Activated B cell treated with CpG ODN at 0.5 μM for 24 hours (primary cell): ENCODE results near the gene SEMA6A. TPM values are rescaled to one million over a fixed set of nuclear protein-coding genes. Genes with fewer than 3 reads are reported as not detected.

ENCODE experiments used
- ATAC-seq: fragments of 200-7000 bp; cut with Tn5 transposase; one replicate; pipeline ENCODE4 v1.10.0; 2021; ENCODE audit warnings: low read depth, mild to moderate bottlenecking, moderate library complexity
- CTCF ChIA-PET: fragments of 350-600 bp; sonication (Branson Sonifier 250); formaldehyde crosslinking; loops from one replicate; lab custom pipeline; 2021; ENCODE audit warnings: antibody characterized with exemption; lab: Charles Lee
- POLR2A ChIA-PET: fragments of 350-600 bp; sonication (Branson Sonifier 250); formaldehyde crosslinking; loops from one replicate; lab custom pipeline; 2021; ENCODE audit warnings: antibody characterized with exemption; lab: Charles Lee
- DNase-seq: peaks from one replicate; pipeline ENCODE4 v3.0.0; 2022
- H3K27ac Mint-ChIP-seq: one replicate; pipeline ENCODE4 v1.8.0; 2020; ENCODE audit warnings: mixed read lengths
- H3K27me3 Mint-ChIP-seq: one replicate; pipeline ENCODE4 v1.8.0; 2021; ENCODE audit warnings: mixed read lengths
- H3K36me3 Mint-ChIP-seq: one replicate; pipeline ENCODE4 v1.8.0; 2021; ENCODE audit warnings: low read depth, mixed read lengths
- H3K4me1 Mint-ChIP-seq: one replicate; pipeline ENCODE4 v1.8.0; 2021; ENCODE audit warnings: mixed read lengths
- H3K4me3 Mint-ChIP-seq: one replicate; pipeline ENCODE4 v1.8.0; 2020; ENCODE audit warnings: mild to moderate bottlenecking, mixed read lengths
- H3K9me3 Mint-ChIP-seq: one replicate; pipeline ENCODE4 v1.8.0; 2020; ENCODE audit warnings: mixed read lengths
- intact Hi-C: fragments of 100-400 bp; cut with micrococcal nuclease; formaldehyde crosslinking; loops from one replicate; pipeline ENCODE4 v1.15.1; 2024
- total RNA-seq: library from RNA; stranded (reverse); gene quantifications from 2 replicates; pipeline ENCODE4 v1.2.3, GENCODE V29; 2022
- TF ChIP-seq, protein P1 (sequence below): fragments of 200-600 bp; IDR thresholded peaks from one replicate; pipeline ENCODE4 v1.8.0; 2022; ENCODE audit warnings: antibody characterized with exemption, mild to moderate bottlenecking

SEMA6A gene
- total RNA-seq, 1 donor from 2014 or later: 0.20 TPM

DNA sequence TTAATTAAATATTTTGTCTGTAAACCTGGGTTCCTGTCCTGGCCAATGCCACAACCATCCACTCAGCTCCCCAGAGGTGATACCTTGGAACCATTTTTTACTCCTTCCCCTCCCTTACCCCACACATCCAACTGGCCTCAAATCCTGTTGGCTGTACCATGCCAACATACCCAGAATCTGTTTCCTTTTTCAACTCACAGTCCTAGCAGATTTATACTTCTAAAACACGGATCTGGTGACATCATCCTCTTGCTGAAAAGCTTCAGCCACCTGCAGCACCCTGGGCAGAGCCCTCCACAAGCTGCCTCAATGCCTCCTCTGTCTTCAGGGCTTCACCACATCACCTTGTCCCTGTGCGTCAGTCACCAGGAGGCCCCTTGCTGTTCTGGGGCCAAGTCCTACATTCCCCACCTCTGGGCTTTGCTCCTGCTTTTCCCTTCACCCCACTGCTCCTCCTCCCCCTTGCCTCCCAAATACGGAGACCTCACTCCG is 14.9 kb downstream of the SEMA6A start:
- Mint-ChIP-seq H3K4me1 (peaks cover 21% of the 10 kb centered on the region), H3K36me3 (no peaks in the 10 kb centered on the region), H3K27ac (no peak overlapping the region), H3K9me3 (no peaks in the 10 kb centered on the region), H3K4me3 (no peak overlapping the region), H3K27me3 (no peaks in the 10 kb centered on the region)
- ATAC-seq: no peak
- ChIA-PET POLR2A (no interaction called here), CTCF (no interaction called here)
- TF ChIP-seq, protein P1, sequence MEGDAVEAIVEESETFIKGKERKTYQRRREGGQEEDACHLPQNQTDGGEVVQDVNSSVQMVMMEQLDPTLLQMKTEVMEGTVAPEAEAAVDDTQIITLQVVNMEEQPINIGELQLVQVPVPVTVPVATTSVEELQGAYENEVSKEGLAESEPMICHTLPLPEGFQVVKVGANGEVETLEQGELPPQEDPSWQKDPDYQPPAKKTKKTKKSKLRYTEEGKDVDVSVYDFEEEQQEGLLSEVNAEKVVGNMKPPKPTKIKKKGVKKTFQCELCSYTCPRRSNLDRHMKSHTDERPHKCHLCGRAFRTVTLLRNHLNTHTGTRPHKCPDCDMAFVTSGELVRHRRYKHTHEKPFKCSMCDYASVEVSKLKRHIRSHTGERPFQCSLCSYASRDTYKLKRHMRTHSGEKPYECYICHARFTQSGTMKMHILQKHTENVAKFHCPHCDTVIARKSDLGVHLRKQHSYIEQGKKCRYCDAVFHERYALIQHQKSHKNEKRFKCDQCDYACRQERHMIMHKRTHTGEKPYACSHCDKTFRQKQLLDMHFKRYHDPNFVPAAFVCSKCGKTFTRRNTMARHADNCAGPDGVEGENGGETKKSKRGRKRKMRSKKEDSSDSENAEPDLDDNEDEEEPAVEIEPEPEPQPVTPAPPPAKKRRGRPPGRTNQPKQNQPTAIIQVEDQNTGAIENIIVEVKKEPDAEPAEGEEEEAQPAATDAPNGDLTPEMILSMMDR: no peak
- intact Hi-C loops: loop anchor here (5.0 kb wide), 1 partner anchor 388 kb away; no protein-coding TSS in a partner anchor
- DNase-seq: no peak

DNA sequence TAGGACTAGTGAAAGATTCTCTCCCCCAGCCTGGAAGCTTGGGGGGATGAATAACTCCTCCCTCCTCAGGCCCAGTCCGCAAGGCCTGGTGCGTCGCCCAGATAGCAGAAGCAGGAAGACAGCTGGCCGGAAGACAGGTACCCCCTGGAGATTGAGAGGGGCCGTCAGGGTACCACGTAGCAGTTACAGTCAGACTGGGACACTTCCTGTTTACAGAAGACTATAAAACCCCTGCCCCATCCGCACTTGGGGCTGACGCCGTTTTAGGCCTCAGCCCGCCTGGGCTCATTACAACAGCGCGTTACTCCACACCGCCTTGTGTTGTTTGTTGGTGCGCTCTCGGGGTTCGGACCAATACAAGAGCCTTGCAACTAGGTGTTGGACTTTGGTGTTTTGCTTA is 15.4 kb downstream of the SEMA6A start:
- ChIA-PET CTCF (no interaction called here), POLR2A (no interaction called here)
- H3K27me3 Mint-ChIP-seq: no peaks in the 10 kb centered on the region
- no peak overlapping the region for H3K27ac Mint-ChIP-seq
- H3K9me3 Mint-ChIP-seq: no peaks in the 10 kb centered on the region
- H3K4me3 Mint-ChIP-seq: no peak overlapping the region
- ATAC-seq (no peak), DNase-seq (no peak)
- H3K36me3 Mint-ChIP-seq: no peaks in the 10 kb centered on the region
- H3K4me1 Mint-ChIP-seq: peaks cover 21% of the 10 kb centered on the region
- intact Hi-C loops: loop anchor here (5.0 kb wide), 1 partner anchor 388 kb away; no protein-coding TSS in a partner anchor
- TF ChIP-seq, protein P1: no peak

DNA sequence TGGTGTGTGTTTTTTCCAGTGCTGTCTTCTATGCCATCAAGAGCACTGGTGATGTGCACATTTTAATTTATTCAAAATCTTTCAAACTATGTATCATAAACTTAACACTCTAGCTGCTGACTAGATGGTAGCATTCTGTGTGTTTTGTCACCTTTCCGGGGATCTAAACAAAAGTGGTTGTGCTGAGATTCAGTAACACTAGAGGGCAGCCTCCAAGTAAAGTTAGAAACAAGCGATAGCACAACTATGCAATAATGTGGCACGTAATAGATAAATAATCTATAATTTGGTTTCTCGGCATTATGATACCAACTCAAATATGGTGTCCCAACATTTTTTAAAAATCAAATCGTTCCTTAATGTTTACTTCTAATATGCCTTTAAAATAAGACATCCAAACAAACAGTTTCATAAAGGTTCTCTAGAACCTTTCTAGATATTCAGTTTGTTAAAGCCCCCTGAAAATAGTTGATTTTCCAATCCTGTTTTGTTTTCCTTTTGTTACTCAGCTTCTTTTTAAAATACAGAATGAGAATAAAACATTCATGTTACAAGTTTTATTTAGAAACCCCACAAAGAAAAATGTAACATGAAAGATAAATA is 16.9 kb downstream of the SEMA6A start:
- no peak overlapping the region for H3K27ac Mint-ChIP-seq
- no peak overlapping the region for H3K4me3 Mint-ChIP-seq
- H3K27me3 Mint-ChIP-seq: no peaks in the 10 kb centered on the region
- ChIA-PET POLR2A (no interaction called here), CTCF (no interaction called here)
- H3K4me1 Mint-ChIP-seq: peaks cover 21% of the 10 kb centered on the region
- no peaks in the 10 kb centered on the region for H3K9me3 Mint-ChIP-seq
- ATAC-seq: no peak
- TF ChIP-seq, protein P1: no peak
- DNase-seq: no peak
- intact Hi-C loops: loop anchor here (5.0 kb wide), 1 partner anchor 390 kb away; no protein-coding TSS in a partner anchor
- no peaks in the 10 kb centered on the region for H3K36me3 Mint-ChIP-seq

DNA sequence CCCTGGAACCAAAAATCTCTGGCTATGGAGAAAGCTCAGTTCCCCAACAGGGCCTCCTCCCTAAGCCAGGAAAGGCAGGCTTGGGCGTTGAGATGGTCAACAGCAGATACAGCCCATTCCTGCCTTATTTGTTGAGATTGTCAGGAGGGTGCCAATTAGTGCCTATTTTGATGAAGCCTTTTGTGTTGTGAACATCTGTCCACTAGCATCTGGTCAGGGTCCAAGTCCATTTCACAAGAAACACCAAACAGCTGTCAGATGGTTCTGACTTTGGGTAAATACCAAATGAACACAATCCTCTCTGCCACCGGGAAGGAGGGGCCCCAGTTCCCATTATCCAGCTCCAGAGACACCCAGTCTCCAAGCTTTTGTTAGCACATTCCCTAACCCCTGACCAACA is 19.9 kb downstream of the SEMA6A start:
- TF ChIP-seq, protein P1: no peak
- Mint-ChIP-seq H3K27ac (no peak overlapping the region), H3K4me3 (no peak overlapping the region), H3K27me3 (peaks cover 1% of the 10 kb centered on the region), H3K4me1 (peaks cover 10% of the 10 kb centered on the region), H3K36me3 (no peaks in the 10 kb centered on the region), H3K9me3 (no peaks in the 10 kb centered on the region)
- intact Hi-C loops: loop anchor here (5.0 kb wide), 1 partner anchor 393 kb away; no protein-coding TSS in a partner anchor
- no peak for DNase-seq
- ChIA-PET POLR2A (no interaction called here), CTCF (no interaction called here)
- no peak for ATAC-seq

DNA sequence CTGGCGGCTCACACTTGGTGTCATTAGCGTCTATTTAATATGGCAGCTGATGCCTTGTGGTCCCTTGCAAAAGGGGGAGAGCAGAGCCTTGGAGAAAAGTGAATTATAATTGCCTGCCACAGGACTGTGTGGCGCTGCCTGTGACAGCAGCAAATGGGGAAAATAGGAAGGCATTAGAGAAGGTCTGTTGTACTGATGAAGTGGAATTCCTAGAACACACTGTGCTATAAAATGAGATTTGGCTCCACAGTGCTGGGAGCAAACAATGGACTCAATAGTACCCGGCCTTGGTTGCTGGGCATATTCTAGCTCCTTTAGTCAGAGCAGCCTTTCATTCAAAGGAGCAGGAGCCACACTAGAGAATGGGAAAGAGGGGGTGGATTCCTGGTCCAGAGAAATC is 21.3 kb downstream of the SEMA6A start:
- no peak overlapping the region for H3K27ac Mint-ChIP-seq
- H3K4me1 Mint-ChIP-seq: no peaks in the 10 kb centered on the region
- ChIA-PET CTCF (no interaction called here), POLR2A (no interaction called here)
- peaks cover 1% of the 10 kb centered on the region for H3K27me3 Mint-ChIP-seq
- no peaks in the 10 kb centered on the region for H3K9me3 Mint-ChIP-seq
- TF ChIP-seq, protein P1: no peak
- no peak overlapping the region for H3K4me3 Mint-ChIP-seq
- intact Hi-C loops: no loop called here
- ATAC-seq: no peak
- H3K36me3 Mint-ChIP-seq: no peaks in the 10 kb centered on the region
- DNase-seq: no peak
